ENCODE results near the gene KCNT1. TPM values are rescaled to one million over a fixed set of nuclear protein-coding genes. Genes with fewer than 3 reads are reported as not detected.

Gene KCNT1
- total RNA-seq, 1 donor from 2014 or later = not detected

- Mint-ChIP-seq H3K4me3 (ENCODE audit: unreplicated experiment) (no peak overlapping the region), H3K4me1 (ENCODE audit: unreplicated experiment) (no peaks in the 10 kb centered on the region), H3K9me3 (ENCODE audit: unreplicated experiment) (peaks cover 10% of the 10 kb centered on the region), H3K27me3 (ENCODE audit: unreplicated experiment) (peaks cover 10% of the 10 kb centered on the region), H3K36me3 (ENCODE audit: low read depth, unreplicated experiment) (peaks cover 6% of the 10 kb centered on the region), H3K27ac (ENCODE audit: unreplicated experiment) (no peak overlapping the region)
- no peak for TF ChIP-seq CTCF (IDR thresholded peaks at IDR 0.05; ENCODE audit: unreplicated experiment)
- no peak for DNase-seq (ENCODE audit: low spot score)
These were observed 66.7 kb downstream of the KCNT1 start for GRCh38 chr9:135768516-135769218.

GRCh38 chr9:135769489-135770202 is 67.7 kb downstream of the KCNT1 start:
- Mint-ChIP-seq H3K36me3 (ENCODE audit: low read depth, unreplicated experiment) (peaks cover 6% of the 10 kb centered on the region), H3K4me3 (ENCODE audit: unreplicated experiment) (no peak overlapping the region), H3K9me3 (ENCODE audit: unreplicated experiment) (peaks cover 10% of the 10 kb centered on the region), H3K27me3 (ENCODE audit: unreplicated experiment) (peaks cover 10% of the 10 kb centered on the region), H3K4me1 (ENCODE audit: unreplicated experiment) (no peaks in the 10 kb centered on the region), H3K27ac (ENCODE audit: unreplicated experiment) (no peak overlapping the region)
- TF ChIP-seq CTCF (IDR thresholded peaks at IDR 0.05; ENCODE audit: unreplicated experiment) = no peak
- no peak for DNase-seq (ENCODE audit: low spot score)

GRCh38 chr9:135770203-135770535 is 68.2 kb downstream of the KCNT1 start:
- no peak overlapping the region for H3K4me3 Mint-ChIP-seq (ENCODE audit: unreplicated experiment)
- H3K27ac Mint-ChIP-seq (ENCODE audit: unreplicated experiment) = no peak overlapping the region
- H3K9me3 Mint-ChIP-seq (ENCODE audit: unreplicated experiment) = peaks cover 10% of the 10 kb centered on the region
- TF ChIP-seq CTCF (IDR thresholded peaks at IDR 0.05; ENCODE audit: unreplicated experiment) = no peak
- no peaks in the 10 kb centered on the region for H3K4me1 Mint-ChIP-seq (ENCODE audit: unreplicated experiment)
- peaks cover 9% of the 10 kb centered on the region for H3K27me3 Mint-ChIP-seq (ENCODE audit: unreplicated experiment)
- no peak for DNase-seq (ENCODE audit: low spot score)
- peaks cover 6% of the 10 kb centered on the region for H3K36me3 Mint-ChIP-seq (ENCODE audit: low read depth, unreplicated experiment)

GRCh38 chr9:135770771-135771170 is 68.8 kb downstream of the KCNT1 start:
- Mint-ChIP-seq H3K27ac (ENCODE audit: unreplicated experiment) (no peak overlapping the region), H3K4me1 (ENCODE audit: unreplicated experiment) (no peaks in the 10 kb centered on the region), H3K36me3 (ENCODE audit: low read depth, unreplicated experiment) (peaks cover 6% of the 10 kb centered on the region), H3K4me3 (ENCODE audit: unreplicated experiment) (no peak overlapping the region), H3K27me3 (ENCODE audit: unreplicated experiment) (peaks cover 9% of the 10 kb centered on the region), H3K9me3 (ENCODE audit: unreplicated experiment) (peaks cover 10% of the 10 kb centered on the region)
- DNase-seq (ENCODE audit: low spot score) = no peak
- TF ChIP-seq CTCF (IDR thresholded peaks at IDR 0.05; ENCODE audit: unreplicated experiment) = no peak

DNA sequence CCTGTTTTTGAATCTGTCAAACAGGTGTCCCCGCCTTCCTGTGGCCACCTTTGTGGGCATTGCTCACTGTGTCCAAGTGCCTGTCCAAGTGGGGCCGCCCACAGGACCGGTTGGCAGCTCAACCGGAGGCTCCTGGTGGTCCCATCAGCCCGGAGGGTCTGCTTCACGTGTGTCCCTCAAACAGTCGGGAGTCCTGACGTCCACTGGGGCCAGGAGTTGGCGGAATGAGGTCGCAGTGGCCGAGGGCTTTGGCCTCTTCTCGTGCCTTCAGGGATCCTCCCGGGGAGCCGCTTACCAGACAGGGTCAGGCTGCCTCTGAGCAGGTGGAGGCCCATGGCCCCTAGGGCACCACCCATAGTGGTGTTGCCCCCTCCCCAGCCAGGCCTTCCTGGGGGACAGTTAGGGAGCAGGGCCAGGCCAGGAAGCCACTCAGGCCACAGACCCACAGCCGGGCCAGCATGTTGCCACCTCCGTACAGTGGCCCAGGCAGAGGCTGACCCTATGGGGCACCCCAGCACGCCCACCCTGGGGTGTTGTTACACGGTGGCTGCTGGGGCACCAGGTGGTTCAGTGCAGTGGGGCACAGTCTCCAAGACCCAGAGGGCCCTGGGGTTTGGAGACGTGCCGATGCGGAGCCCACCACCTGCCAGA is 69.5 kb downstream of the KCNT1 start:
- no peak for DNase-seq (ENCODE audit: low spot score)
- Mint-ChIP-seq H3K27ac (ENCODE audit: unreplicated experiment) (no peak overlapping the region), H3K4me3 (ENCODE audit: unreplicated experiment) (no peak overlapping the region), H3K9me3 (ENCODE audit: unreplicated experiment) (peaks cover 2% of the 10 kb centered on the region), H3K36me3 (ENCODE audit: low read depth, unreplicated experiment) (no peaks in the 10 kb centered on the region), H3K4me1 (ENCODE audit: unreplicated experiment) (no peaks in the 10 kb centered on the region), H3K27me3 (ENCODE audit: unreplicated experiment) (peaks cover 9% of the 10 kb centered on the region)
- TF ChIP-seq CTCF (IDR thresholded peaks at IDR 0.05; ENCODE audit: unreplicated experiment) = no peak
